HEK293 (cell line): ENCODE data around the gene BACH2.

Experiments
- CTCF ChIA-PET: fragments of 350-600 bp; formaldehyde crosslinking; extraction: SDS; loops from one replicate; lab custom pipeline; 2021; ENCODE audit warnings: antibody characterized with exemption; lab: Yijun Ruan, JAX
- POLR2A ChIA-PET: fragments of 300-600 bp; formaldehyde crosslinking; extraction: SDS; loops from one replicate; lab custom pipeline; 2020; ENCODE audit warnings: antibody characterized with exemption, inconsistent platforms; lab: Yijun Ruan, JAX
- H3K27ac ChIP-seq: fragments of 200-500 bp; sonication (Bioruptor generic); 2 replicates; pipeline ENCODE4 v1.5.1; 2014; ENCODE audit warnings: low read depth, low read length, control low read depth, inconsistent platforms; ENCODE audit errors: extremely low read depth
- H3K36me3 ChIP-seq, 2 experiments: fragments of 200-500 bp in 1 of 2; sonication (Bioruptor generic) in 1 of 2; 1 replicate in 1 of 2; 2 replicates in 1 of 2; pipeline ENCODE4 v1.5.1; 2014 to 2017; ENCODE audit warnings: inconsistent platforms in 2 of 2, low read length in 2 of 2; ENCODE audit not compliant: control insufficient read depth in 2 of 2, insufficient read depth in 1 of 2
- H3K4me1 ChIP-seq: fragments of 200-500 bp; sonication (Bioruptor generic); 2 replicates; pipeline ENCODE4 v1.5.1; 2014; ENCODE audit warnings: mild to moderate bottlenecking, low read length, inconsistent platforms; ENCODE audit not compliant: control insufficient read depth, insufficient read depth
- H3K4me3 ChIP-seq: 2 replicates; pipeline ENCODE4 v1.5.1; 2011; ENCODE audit warnings: low read depth, mild to moderate bottlenecking, control low read depth, low read length, moderate library complexity
- H3K9me3 ChIP-seq: fragments of 200-500 bp; sonication (Bioruptor generic); 2 replicates; pipeline ENCODE4 v1.5.1; 2014; ENCODE audit warnings: low read depth, low read length, inconsistent platforms; ENCODE audit not compliant: control insufficient read depth, insufficient read depth
- GLIS1 ChIP-seq: fragments of 450-650 bp; formaldehyde crosslinking; IDR thresholded peaks from 2 replicates; pipeline ENCODE4 v1.5.1; 2016; ENCODE audit warnings: missing biosample characterization, missing genetic modification characterization
- IKZF3 ChIP-seq: fragments of 450-650 bp; IDR thresholded peaks from 2 replicates; pipeline ENCODE4 v1.5.0; 2018; ENCODE audit warnings: missing biosample characterization, mild to moderate bottlenecking, missing genetic modification characterization, moderate library complexity
- SP2 ChIP-seq: fragments of 450-650 bp; formaldehyde crosslinking; IDR thresholded peaks from 2 replicates; pipeline ENCODE4 v1.5.1; 2016; ENCODE audit warnings: missing biosample characterization, missing genetic modification characterization
- SP3 ChIP-seq: fragments of 450-650 bp; formaldehyde crosslinking; IDR thresholded peaks from 2 replicates; pipeline ENCODE4 v1.5.1; 2016; ENCODE audit warnings: missing biosample characterization, missing genetic modification characterization
- TCF7L2 ChIP-seq: IDR thresholded peaks from 2 replicates; pipeline ENCODE4 v1.6.1; 2011; ENCODE audit warnings: low read depth, mild to moderate bottlenecking, inconsistent platforms, low read length, moderate library complexity, borderline replicate concordance
- ZEB2 ChIP-seq: fragments of 450-650 bp; formaldehyde crosslinking; IDR thresholded peaks from 2 replicates; pipeline ENCODE4 v1.5.1; 2016; ENCODE audit warnings: missing biosample characterization, missing genetic modification characterization
- ZNF133 ChIP-seq: fragments of 450-650 bp; formaldehyde crosslinking; IDR thresholded peaks from 2 replicates; pipeline ENCODE4 v1.5.1; 2016; ENCODE audit warnings: missing biosample characterization, missing genetic modification characterization
- ZNF16 ChIP-seq: fragments of 450-650 bp; formaldehyde crosslinking; IDR thresholded peaks from 2 replicates; pipeline ENCODE4 v1.5.1; 2016; ENCODE audit warnings: low read depth, missing biosample characterization, missing genetic modification characterization
- ZNF184 ChIP-seq: fragments of 450-650 bp; IDR thresholded peaks from 2 replicates; pipeline ENCODE4 v1.5.1; 2018; ENCODE audit warnings: missing biosample characterization, mild to moderate bottlenecking, missing genetic modification characterization
- ZNF341 ChIP-seq: fragments of 450-650 bp; formaldehyde crosslinking; IDR thresholded peaks from 2 replicates; pipeline ENCODE4; 2016; ENCODE audit warnings: low read depth, missing biosample characterization, missing genetic modification characterization
- ZNF350 ChIP-seq: fragments of 450-650 bp; formaldehyde crosslinking; IDR thresholded peaks from 2 replicates; pipeline ENCODE4 v1.5.0; 2017; ENCODE audit warnings: missing biosample characterization, mild to moderate bottlenecking, missing genetic modification characterization
- ZNF362 ChIP-seq: fragments of 450-650 bp; formaldehyde crosslinking; IDR thresholded peaks from 2 replicates; pipeline ENCODE4 v1.5.1; 2016; ENCODE audit warnings: missing biosample characterization, missing genetic modification characterization
- ZNF391 ChIP-seq: fragments of 450-650 bp; formaldehyde crosslinking; IDR thresholded peaks from 2 replicates; pipeline ENCODE4 v1.5.1; 2016; ENCODE audit warnings: low read depth, missing biosample characterization, missing genetic modification characterization, borderline replicate concordance
- ZNF514 ChIP-seq: fragments of 450-650 bp; formaldehyde crosslinking; IDR thresholded peaks from 2 replicates; pipeline ENCODE4 v1.5.1; 2016; ENCODE audit warnings: missing biosample characterization, missing genetic modification characterization
- ZNF544 ChIP-seq: fragments of 450-650 bp; formaldehyde crosslinking; IDR thresholded peaks from 2 replicates; pipeline ENCODE4 v1.5.0; 2017; ENCODE audit warnings: missing biosample characterization, missing genetic modification characterization
- ZNF571 ChIP-seq: fragments of 450-650 bp; formaldehyde crosslinking; IDR thresholded peaks from 2 replicates; pipeline ENCODE4 v1.5.0; 2017; ENCODE audit warnings: missing biosample characterization, missing genetic modification characterization
- ZSCAN4 ChIP-seq: fragments of 450-650 bp; formaldehyde crosslinking; IDR thresholded peaks from 2 replicates; pipeline ENCODE4 v1.5.1; 2017; ENCODE audit warnings: missing biosample characterization, missing genetic modification characterization
- TF ChIP-seq, protein P1 (sequence below): fragments of 450-650 bp; formaldehyde crosslinking; IDR thresholded peaks from 2 replicates; pipeline ENCODE4 v1.5.1; 2016; ENCODE audit warnings: missing biosample characterization, missing genetic modification characterization, low read depth
- TF ChIP-seq, protein P2 (sequence below): fragments of 450-650 bp; formaldehyde crosslinking; IDR thresholded peaks from 2 replicates; pipeline ENCODE4 v1.5.1; 2016; ENCODE audit warnings: missing biosample characterization, missing genetic modification characterization, borderline replicate concordance

Gene BACH2

DNA sequence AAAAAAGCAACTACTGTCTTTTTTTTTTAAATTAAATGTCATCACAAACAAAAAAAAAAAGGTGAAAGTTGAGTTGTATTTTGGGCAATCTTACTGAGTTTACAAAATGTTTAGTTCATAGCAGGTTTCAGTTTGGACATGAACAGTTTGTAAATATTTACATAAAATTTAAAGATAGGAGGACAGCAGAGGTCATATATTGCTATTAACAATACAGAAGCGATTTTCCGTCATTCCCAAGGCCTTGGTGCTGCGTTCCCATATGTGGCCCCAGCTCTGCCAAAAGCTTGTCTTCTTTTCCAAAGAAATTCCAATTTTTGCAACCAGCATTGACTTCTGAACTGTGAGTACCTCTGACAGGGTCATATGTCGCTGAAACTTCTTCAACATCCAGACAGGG, 5.1 kb downstream of the BACH2 start:
- H3K4me3 ChIP-seq: no peak overlapping the region
- no peak for TF ChIP-seq ZSCAN4 (tag by site-specific recombination)
- TF ChIP-seq ZNF362: peak; percentile 42; the same call in 1 of the 2 replicates
- no peak for TF ChIP-seq SP2 (tag by site-specific recombination)
- TF ChIP-seq GLIS1 (tag by site-specific recombination): no peak
- TF ChIP-seq ZNF341: no peak
- TF ChIP-seq ZNF350 (tag by site-specific recombination): no peak
- no peak for TF ChIP-seq ZNF544 (tag by site-specific recombination)
- no peak for TF ChIP-seq ZEB2 (tag by site-specific recombination)
- no peak for TF ChIP-seq ZNF391
- H3K9me3 ChIP-seq: no peaks in the 10 kb centered on the region
- H3K36me3 ChIP-seq: no peaks in the 10 kb centered on the region
- POLR2A ChIA-PET: interaction anchor here (0.7 kb wide), 1 partner anchor 101 kb away, joined by 7 read pairs; no protein-coding TSS in a partner anchor
- no peaks in the 10 kb centered on the region; the same call in 1 of the 2 replicates for H3K4me1 ChIP-seq
- CTCF ChIA-PET: interaction anchor here (0.6 to 8.3 kb wide), 7 partner anchors 12 to 451 kb away, joined by 3 to 121 read pairs (median 3); no protein-coding TSS in a partner anchor
- H3K27ac ChIP-seq: no peak overlapping the region

- TF ChIP-seq ZNF184 (tag by site-specific recombination) (no peak), IKZF3 (tag by site-specific recombination) (0 out of 2 replicates have a peak, but pooled peaks have one; percentile 12)
- TF ChIP-seq, all 188 proteins: peak for 1
- POLR2A ChIA-PET: interaction anchor here (0.7 kb wide), 2 partner anchors 101 to 109 kb away, joined by 3 to 7 read pairs; no protein-coding TSS in a partner anchor
- no peaks in the 10 kb centered on the region for H3K36me3 ChIP-seq
- H3K9me3 ChIP-seq: no peaks in the 10 kb centered on the region
- no peaks in the 10 kb centered on the region; the same call in 1 of the 2 replicates for H3K4me1 ChIP-seq
- CTCF ChIA-PET: interaction anchor here (0.5 to 8.3 kb wide), 9 partner anchors 17 to 450 kb away, joined by 3 to 121 read pairs (median 4); no protein-coding TSS in a partner anchor
- no peak overlapping the region for H3K27ac ChIP-seq
- no peak overlapping the region for H3K4me3 ChIP-seq
Measured at GRCh38 chr6:90290811-90291420, 5.7 kb downstream of the BACH2 start.

DNA sequence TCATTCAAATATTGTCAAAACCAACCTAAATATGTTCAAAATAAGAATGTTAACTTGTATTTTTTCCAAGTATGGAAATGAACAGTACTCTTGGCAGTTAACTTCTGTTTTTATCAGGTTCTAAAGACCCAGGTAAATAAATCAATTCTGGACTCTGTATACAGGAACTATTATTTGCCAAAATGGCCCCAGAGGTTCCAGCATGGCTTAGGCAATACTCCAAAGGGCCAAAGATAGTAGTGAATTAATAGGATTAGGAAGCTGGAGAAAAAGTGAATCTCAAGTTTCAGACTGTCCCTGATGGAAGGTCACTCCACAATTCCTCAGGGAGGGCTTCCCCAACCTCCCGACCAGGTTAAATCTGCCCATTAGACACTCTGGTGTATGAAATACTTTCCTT, 6.7 kb downstream of the BACH2 start:
- H3K4me1 ChIP-seq: peaks cover 3% of the 10 kb centered on the region
- CTCF ChIA-PET: interaction anchor here (0.6 to 8.3 kb wide), 10 partner anchors 12 to 350 kb away, joined by 3 to 121 read pairs (median 4); no protein-coding TSS in a partner anchor
- POLR2A ChIA-PET: no interaction called here
- no peak overlapping the region for H3K4me3 ChIP-seq
- H3K27ac ChIP-seq: no peak overlapping the region
- no peaks in the 10 kb centered on the region for H3K9me3 ChIP-seq
- no peaks in the 10 kb centered on the region for H3K36me3 ChIP-seq
- no peak for TF ChIP-seq ZNF16
- TF ChIP-seq TCF7L2: no peak
- TF ChIP-seq, protein P1, sequence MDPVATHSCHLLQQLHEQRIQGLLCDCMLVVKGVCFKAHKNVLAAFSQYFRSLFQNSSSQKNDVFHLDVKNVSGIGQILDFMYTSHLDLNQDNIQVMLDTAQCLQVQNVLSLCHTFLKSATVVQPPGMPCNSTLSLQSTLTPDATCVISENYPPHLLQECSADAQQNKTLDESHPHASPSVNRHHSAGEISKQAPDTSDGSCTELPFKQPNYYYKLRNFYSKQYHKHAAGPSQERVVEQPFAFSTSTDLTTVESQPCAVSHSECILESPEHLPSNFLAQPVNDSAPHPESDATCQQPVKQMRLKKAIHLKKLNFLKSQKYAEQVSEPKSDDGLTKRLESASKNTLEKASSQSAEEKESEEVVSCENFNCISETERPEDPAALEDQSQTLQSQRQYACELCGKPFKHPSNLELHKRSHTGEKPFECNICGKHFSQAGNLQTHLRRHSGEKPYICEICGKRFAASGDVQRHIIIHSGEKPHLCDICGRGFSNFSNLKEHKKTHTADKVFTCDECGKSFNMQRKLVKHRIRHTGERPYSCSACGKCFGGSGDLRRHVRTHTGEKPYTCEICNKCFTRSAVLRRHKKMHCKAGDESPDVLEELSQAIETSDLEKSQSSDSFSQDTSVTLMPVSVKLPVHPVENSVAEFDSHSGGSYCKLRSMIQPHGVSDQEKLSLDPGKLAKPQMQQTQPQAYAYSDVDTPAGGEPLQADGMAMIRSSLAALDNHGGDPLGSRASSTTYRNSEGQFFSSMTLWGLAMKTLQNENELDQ (tag by site-specific recombination): no peak
- TF ChIP-seq, protein P2, sequence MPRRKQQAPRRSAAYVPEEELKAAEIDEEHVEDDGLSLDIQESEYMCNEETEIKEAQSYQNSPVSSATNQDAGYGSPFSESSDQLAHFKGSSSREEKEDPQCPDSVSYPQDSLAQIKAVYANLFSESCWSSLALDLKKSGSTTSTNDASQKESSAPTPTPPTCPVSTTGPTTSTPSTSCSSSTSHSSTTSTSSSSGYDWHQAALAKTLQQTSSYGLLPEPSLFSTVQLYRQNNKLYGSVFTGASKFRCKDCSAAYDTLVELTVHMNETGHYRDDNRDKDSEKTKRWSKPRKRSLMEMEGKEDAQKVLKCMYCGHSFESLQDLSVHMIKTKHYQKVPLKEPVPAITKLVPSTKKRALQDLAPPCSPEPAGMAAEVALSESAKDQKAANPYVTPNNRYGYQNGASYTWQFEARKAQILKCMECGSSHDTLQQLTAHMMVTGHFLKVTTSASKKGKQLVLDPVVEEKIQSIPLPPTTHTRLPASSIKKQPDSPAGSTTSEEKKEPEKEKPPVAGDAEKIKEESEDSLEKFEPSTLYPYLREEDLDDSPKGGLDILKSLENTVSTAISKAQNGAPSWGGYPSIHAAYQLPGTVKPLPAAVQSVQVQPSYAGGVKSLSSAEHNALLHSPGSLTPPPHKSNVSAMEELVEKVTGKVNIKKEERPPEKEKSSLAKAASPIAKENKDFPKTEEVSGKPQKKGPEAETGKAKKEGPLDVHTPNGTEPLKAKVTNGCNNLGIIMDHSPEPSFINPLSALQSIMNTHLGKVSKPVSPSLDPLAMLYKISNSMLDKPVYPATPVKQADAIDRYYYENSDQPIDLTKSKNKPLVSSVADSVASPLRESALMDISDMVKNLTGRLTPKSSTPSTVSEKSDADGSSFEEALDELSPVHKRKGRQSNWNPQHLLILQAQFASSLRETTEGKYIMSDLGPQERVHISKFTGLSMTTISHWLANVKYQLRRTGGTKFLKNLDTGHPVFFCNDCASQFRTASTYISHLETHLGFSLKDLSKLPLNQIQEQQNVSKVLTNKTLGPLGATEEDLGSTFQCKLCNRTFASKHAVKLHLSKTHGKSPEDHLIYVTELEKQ (tag by site-specific recombination): no peak
- no peak for TF ChIP-seq ZNF514
- TF ChIP-seq SP3: no peak
- TF ChIP-seq ZNF133: no peak
- no peak for TF ChIP-seq ZNF544 (tag by site-specific recombination)
- no peak for TF ChIP-seq ZNF571 (tag by site-specific recombination)
